ENCODE data around the gene CTNNA3.

The CTNNA3 gene

GRCh38 chr10:66586897-66587679 lies 1108.9 kb downstream of the CTNNA3 start:
- no peaks in the 10 kb centered on the region for H3K9me3 ChIP-seq (ENCODE audit: control insufficient read depth, insufficient read depth, low read depth, low read length)
- H3K36me3 ChIP-seq (ENCODE audit: control insufficient read depth in 2 of 2, insufficient read depth in 1 of 2, low read length in 2 of 2), result no peaks in the 10 kb centered on the region
- H3K27ac ChIP-seq (ENCODE audit: extremely low read depth, low read depth, low read length), result no peak overlapping the region
- ChIA-PET CTCF (interaction anchor here (0.6 to 0.7 kb wide), 2 partner anchors 21 to 39 kb away, joined by 3 to 4 read pairs; no protein-coding TSS in a partner anchor), POLR2A (no interaction called here)
- no peaks in the 10 kb centered on the region for H3K4me1 ChIP-seq (ENCODE audit: control insufficient read depth, insufficient read depth, low read length)
- TF ChIP-seq, protein P1, sequence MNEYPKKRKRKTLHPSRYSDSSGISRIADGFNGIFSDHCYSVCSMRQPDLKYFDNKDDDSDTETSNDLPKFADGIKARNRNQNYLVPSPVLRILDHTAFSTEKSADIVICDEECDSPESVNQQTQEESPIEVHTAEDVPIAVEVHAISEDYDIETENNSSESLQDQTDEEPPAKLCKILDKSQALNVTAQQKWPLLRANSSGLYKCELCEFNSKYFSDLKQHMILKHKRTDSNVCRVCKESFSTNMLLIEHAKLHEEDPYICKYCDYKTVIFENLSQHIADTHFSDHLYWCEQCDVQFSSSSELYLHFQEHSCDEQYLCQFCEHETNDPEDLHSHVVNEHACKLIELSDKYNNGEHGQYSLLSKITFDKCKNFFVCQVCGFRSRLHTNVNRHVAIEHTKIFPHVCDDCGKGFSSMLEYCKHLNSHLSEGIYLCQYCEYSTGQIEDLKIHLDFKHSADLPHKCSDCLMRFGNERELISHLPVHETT (tag by site-specific recombination; IDR thresholded peaks at IDR 0.05), result no peak
- TF ChIP-seq ZBTB21 (tag by site-specific recombination; IDR thresholded peaks at IDR 0.05) (no peak), ZNF768 (tag by site-specific recombination; IDR thresholded peaks at IDR 0.05) (no peak), ZNF112 (tag by site-specific recombination; IDR thresholded peaks at IDR 0.05) (no peak), ZNF16 (tag by site-specific recombination; IDR thresholded peaks at IDR 0.05; ENCODE audit: low read depth) (no peak), ZBTB48 (tag by site-specific recombination; IDR thresholded peaks at IDR 0.05) (no peak), ZNF335 (tag by site-specific recombination; conservative IDR thresholded peaks at IDR 0.05) (no peak), ZNF654 (tag by site-specific recombination; IDR thresholded peaks at IDR 0.05; ENCODE audit: low read depth) (no peak), MEIS1 (CRISPR knock-in tag; IDR thresholded peaks at IDR 0.05; ENCODE audit: borderline replicate concordance) (no peak), ZNF37A (tag by site-specific recombination; IDR thresholded peaks at IDR 0.05) (no peak), ZNF362 (tag by site-specific recombination; IDR thresholded peaks at IDR 0.05) (no peak), ZBTB10 (tag by site-specific recombination; IDR thresholded peaks at IDR 0.05) (no peak), ZNF341 (tag by site-specific recombination; IDR thresholded peaks at IDR 0.05; ENCODE audit: low read depth) (no peak), ZNF843 (tag by site-specific recombination; IDR thresholded peaks at IDR 0.05) (no peak), KLF7 (tag by site-specific recombination; IDR thresholded peaks at IDR 0.05; ENCODE audit: borderline replicate concordance) (no peak), ZNF169 (tag by site-specific recombination; IDR thresholded peaks at IDR 0.05) (no peak)
- TF ChIP-seq, protein P2, sequence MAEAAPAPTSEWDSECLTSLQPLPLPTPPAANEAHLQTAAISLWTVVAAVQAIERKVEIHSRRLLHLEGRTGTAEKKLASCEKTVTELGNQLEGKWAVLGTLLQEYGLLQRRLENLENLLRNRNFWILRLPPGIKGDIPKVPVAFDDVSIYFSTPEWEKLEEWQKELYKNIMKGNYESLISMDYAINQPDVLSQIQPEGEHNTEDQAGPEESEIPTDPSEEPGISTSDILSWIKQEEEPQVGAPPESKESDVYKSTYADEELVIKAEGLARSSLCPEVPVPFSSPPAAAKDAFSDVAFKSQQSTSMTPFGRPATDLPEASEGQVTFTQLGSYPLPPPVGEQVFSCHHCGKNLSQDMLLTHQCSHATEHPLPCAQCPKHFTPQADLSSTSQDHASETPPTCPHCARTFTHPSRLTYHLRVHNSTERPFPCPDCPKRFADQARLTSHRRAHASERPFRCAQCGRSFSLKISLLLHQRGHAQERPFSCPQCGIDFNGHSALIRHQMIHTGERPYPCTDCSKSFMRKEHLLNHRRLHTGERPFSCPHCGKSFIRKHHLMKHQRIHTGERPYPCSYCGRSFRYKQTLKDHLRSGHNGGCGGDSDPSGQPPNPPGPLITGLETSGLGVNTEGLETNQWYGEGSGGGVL (tag by site-specific recombination; IDR thresholded peaks at IDR 0.05), result no peak
- no peak overlapping the region for H3K4me3 ChIP-seq (ENCODE audit: low read depth, low read length)

- ChIA-PET CTCF (interaction anchor here (0.6 kb wide), 2 partner anchors 25 to 734 kb away, joined by 3 read pairs; no protein-coding TSS in a partner anchor), POLR2A (no interaction called here)
- Histone ChIP-seq H3K4me1 (ENCODE audit: control insufficient read depth, insufficient read depth, low read length) (no peaks in the 10 kb centered on the region), H3K36me3 (ENCODE audit: control insufficient read depth in 2 of 2, insufficient read depth in 1 of 2, low read length in 2 of 2) (no peaks in the 10 kb centered on the region), H3K4me3 (ENCODE audit: low read depth, low read length) (no peak overlapping the region), H3K27ac (ENCODE audit: extremely low read depth, low read depth, low read length) (no peak overlapping the region), H3K9me3 (ENCODE audit: control insufficient read depth, insufficient read depth, low read depth, low read length) (no peaks in the 10 kb centered on the region)
- TF ChIP-seq ZNF707 (tag by site-specific recombination; IDR thresholded peaks at IDR 0.05) (no peak), GLI4 (tag by site-specific recombination; IDR thresholded peaks at IDR 0.05) (no peak), ZBTB48 (tag by site-specific recombination; IDR thresholded peaks at IDR 0.05) (no peak), ZNF274 (IDR thresholded peaks at IDR 0.05; ENCODE audit: low read length) (no peak), ZNF274 (tag by site-specific recombination; IDR thresholded peaks at IDR 0.05; ENCODE audit: borderline replicate concordance) (no peak), ZNF560 (tag by site-specific recombination; IDR thresholded peaks at IDR 0.05; ENCODE audit: borderline replicate concordance) (no peak)
Measured at GRCh38 chr10:66586073-66586472, 1109.9 kb downstream of the CTNNA3 start.
